ENCODE measurements around the gene TGIF2.
"Not testable (repeated sequence)": the region's sequence is repeated elsewhere in the genome, so short reads cannot be mapped to it uniquely, and the experiment has no call there.

The TGIF2 gene

DNA sequence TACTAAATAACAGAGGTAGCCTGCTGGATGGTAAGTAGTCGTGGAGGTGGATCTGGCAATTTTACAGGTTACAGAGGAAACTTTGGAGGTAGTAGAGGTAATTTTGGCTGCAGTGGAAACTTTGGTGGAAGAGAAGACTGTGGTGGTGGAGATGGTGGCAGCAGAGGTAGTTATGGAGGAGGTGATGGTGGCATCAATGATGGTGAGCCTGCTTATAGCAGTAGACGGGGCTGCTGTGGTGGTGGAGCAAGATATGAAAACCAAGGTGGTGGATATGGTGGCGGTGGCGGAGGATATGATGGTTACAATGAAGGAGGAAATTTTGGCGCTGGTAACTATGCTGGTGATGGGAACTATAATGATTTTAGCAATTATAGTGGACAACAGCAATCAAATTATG lies 47.5 kb downstream of the TGIF2 start:
- no peak for DNase-seq

DNA sequence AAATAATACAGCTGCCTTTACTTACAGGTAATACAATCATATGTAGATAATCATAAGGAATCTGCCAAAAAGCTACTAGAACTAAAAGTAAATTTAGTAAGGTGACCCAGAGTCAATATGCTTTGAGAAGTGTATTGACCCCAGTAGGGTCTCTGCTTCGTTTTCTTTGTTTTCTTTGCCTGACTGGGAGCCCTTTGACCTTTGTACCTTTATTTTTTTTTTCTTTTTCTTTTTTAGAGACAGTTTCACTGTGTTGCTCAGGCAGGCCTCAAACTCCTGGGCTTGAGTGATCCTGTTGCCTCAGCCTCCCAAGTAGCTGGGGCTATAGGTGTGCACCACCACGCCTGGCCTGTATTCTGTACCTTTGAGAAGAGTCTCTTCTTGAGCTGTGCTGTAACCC lies 50.0 kb downstream of the TGIF2 start:
- no peak for DNase-seq

DNA sequence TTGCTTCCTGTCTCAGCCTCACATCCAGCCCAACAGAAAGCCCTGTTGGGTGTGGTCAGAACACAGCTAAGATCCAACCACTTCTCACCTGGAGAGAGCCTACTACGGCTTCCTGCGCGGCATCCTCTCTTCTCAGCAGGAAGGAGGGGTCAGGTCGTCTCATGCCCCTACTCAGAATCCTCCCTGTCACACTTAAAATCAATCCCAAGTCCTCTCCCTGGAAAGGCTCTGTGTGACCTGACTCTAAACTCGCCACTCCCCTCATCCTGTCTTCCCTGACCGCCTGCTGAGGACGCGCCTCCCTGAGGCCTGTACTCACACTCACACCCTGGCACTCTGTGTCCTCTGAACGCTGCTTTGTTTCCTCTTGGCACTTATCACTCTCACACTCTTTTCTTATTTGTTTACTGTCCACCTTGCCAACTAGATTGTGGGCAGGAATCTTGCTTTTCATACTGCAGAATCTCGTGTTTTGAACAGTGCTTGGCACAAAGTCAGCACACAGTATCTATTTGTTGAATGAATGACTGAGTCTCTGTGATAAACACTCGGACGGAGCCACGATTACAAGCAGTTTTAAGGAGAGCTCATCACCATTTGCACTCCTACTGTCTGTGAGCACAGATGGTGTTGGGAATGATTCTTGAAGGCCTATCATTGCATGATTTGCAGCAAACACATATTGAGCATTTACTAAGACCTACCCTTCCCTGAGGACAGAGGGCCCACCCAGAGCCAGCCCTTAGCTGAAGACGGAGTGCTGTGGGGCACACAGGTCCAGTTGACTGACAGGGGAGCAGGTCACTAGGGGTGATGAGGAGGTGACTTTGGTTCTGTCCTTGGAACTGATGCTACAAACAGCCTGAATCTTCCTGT lies 50.9 kb downstream of the TGIF2 start:
- DNase-seq = no peak

DNA sequence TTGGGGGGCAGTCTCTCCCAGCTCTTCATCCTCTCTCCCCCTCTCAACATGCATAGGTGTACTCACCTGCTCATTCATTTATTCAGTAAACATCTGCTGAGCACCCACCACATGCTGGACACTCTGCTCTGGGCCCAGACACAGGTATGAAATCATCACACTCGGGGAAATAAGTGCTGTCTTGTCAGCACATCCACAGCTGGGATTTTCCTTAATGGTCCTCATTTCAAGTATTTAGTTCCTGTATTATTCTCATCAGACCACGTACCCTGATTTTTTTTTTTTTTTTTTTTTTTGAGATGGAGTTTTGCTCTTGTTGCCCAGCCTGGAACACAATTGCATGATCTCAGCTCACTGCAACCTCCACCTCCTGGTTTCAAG lies 51.5 kb downstream of the TGIF2 start:
- DNase-seq = no peak

DNA sequence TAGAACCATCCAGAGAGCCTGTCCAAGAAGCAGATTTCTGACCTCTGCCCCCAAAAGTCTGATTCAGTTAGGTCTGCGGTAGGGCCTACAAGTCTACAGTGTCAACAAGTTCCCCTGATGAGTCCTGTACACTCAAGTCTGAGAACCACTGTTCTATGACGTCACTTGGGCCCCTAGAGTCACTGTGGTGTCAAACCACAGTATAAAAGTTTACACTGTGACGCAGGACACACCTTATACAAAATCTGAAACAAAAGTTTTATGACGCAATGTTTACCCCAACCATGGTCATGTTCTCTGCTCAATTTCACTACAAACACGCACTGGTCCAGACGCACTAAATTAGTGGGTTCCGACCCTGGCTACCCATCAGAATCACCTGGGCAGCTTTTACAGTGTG lies 54.7 kb downstream of the TGIF2 start:
- no peak for DNase-seq

DNA sequence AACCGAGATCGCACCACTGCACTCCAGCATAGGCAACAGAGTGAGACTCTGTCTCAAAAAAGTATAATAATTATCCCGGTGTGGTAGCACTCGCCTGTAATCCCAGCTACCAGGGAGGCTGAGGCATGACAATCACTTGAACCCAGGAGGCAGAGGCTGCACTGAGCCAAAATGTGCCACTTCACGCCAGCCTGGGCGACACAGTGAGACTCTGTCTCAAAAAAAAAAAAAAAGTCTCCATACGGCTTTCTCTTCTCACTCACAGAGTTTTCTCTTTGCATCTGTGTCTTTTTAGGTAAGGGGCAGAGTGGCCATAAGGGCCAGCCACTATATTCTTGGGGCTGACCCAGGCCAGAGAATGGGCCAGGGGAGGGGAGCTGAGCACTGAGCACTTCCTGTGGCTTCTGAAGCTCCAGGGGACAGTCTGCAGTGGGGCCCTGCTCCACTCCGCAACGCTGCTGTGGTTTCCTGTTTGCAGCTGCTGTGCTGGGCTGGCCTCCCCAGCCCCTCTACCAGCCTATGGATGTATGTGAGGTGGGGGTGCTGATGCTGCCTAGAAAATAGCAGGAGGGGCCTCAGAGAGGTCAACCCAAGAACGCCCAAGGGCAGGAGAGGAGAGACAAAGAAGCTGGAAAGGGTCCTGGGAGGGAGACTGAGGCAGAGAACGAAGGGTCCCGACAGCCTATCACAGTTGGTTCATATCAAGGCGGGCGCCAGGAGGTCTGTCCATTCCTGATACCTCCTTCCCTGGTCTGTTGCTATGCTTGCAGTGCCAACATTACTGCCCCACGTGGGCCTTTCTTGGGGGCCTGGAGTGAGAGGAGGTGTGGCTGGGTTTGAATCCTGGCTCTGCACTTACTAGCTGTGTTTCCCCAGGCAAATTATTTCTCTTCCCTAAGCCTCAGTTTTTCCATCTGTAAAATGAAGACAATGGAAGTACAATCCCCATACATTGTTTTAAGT lies 56.6 kb downstream of the TGIF2 start:
- no peak for DNase-seq

DNA sequence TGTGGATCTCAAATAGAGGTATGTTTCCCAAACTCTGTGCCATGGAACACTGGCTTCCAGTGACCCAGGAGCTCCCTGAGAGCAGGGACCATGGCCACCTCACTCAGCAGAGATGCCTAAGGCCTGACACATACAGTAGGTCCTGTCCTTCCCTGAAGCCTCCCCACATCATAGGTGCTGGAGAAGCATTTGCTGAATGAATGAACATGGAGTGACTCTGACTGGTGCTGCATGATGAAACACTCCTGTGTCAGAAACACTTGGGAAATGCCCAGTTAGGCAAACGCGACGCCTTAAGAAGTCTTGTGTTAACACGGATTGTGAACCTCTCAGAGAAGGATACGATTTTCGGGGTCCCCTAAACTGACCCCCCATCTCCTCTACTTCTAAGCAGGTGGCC lies 58.2 kb downstream of the TGIF2 start:
- DNase-seq = no peak

DNA sequence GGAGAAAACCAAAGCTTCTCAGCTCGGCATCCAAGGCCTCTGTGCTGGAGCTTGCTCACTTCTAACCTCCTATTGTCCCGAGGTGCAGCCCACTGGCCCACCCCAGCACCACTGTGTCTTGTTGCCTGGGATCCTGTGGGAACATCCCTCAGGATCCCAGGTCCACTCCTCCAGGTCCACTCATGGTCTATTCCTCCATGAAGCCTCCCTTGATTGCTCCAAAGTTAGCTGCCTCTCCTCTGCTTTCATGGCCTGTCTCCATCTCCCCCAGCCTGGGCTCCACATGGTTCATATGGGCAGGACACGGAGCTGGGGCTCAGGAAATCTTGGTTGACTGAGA lies 58.7 kb downstream of the TGIF2 start:
- no peak for DNase-seq

DNA sequence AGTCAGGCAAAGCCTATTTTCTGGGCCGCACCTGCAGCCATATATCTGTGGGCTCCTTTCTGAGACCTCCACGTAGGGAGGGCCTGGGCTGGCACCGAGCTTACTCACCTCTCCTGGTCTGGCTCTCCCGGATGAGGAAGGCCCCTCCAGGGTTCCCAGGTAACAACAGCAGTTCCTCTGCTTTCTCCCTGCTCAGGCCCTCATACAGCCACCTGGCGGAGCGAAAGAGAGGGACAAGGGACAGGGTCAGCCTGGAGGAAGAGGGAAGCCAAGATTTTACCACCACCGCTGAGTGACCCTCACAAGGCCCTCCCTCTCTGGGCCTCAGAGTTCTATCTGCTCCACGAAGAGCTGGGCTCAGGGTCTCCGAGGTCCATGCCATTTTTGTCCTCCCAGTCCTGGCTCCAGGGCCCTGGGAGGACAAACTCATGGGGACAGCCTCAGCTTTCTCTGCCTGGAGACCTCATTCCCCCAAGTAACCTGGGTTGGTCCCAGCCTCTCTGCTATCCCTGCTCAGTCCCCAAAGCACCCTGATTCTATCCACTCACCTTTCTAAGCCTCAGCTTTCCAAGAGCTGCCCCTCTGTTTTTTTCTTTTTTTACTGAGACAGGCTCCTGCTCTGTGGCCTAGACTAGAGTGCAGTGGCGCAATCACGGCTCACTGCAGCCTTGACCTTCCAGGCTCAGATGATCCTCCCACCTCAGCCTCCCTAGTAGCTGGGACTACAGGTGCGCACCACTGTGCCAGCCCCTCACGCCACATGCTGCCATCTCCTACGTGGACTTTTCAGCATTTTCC lies 59.3 kb downstream of the TGIF2 start:
- DNase-seq = no peak

DNA sequence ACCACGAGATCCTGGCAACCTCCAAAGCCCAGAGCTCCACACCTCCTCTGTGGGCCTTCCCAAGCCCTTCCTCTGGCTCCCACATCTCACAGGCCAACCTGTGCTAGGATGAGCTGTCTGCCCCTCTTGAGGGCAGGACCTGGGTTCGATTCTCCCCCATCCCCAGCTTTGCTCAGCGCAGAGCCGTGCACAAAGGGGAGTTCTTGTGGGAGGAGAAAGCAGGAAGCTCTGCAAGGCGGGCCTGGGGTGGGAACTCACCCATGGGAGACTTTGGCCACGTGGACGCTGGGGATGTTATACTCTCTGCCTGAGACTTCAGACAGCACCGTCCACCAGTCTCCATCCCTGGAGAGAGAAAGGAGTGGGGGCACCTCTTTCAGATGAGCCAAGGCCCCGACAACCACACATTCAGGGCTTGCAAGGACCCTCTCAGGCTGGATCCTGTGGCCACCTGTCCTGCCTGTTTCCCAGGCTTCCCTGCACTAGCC lies 59.9 kb downstream of the TGIF2 start:
- no peak for DNase-seq

DNA sequence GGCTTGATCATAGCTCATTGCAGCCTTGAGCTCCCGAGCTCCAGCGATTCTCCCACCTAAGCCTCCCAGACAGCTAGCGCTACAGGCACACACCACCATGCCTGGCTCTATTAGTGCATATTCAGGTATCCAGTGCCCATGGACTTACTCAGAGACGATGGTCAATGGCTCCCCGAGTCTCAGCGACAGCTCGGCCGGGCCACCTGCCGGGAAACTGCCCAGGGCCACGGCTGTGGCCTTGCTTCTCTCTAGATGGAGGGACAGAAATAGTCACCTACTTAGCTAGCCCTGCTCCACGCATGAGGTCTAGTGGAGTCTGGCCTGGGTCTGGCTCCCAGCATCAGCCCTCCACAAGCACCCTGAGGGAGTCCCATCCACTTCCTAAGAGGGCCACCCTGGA lies 60.9 kb downstream of the TGIF2 start:
- DNase-seq = no peak

DNA sequence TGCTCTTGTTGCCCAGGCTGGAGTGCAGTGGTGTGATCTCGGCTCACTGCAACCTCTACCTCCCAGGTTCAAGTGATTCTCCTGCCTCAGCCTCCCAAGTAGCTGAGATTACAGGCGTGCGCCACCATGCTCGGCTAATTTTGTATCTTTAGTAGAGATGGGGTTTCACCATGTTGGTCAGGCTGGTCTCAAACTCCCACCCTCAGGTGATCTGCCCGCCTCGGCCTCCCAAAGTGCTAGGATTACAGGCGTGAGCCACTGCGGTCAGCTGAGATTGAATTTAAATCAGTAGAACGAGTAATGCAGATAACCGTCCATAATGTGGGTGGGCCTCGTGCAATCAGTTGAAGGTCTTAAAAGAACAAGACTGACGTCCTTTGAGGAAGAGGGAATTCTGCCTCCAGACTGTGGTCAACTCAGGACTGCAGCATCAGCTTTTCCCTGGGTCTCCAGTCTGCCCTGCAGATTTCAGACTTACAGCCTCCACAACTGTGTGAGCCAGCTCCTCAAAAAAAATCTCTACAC lies 65.5 kb downstream of the TGIF2 start:
- not testable (repeated sequence) for DNase-seq

DNA sequence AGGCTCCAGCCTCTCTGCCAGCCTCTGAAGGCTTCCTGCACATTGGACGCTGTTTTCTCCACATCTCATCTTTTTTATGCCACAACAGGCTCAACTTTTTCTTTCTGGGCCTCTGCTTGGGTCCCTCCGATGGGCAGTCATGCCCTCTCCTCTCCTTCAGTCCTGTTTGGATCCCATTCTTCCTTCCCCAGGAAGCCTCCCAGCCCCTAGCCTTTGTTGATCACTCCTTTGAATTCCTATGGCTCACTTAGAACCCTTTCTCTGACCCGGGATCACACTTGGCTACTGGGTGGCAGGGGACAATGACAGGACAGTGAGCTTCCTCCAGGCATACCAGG lies 68.1 kb downstream of the TGIF2 start:
- no peak for DNase-seq

DNA sequence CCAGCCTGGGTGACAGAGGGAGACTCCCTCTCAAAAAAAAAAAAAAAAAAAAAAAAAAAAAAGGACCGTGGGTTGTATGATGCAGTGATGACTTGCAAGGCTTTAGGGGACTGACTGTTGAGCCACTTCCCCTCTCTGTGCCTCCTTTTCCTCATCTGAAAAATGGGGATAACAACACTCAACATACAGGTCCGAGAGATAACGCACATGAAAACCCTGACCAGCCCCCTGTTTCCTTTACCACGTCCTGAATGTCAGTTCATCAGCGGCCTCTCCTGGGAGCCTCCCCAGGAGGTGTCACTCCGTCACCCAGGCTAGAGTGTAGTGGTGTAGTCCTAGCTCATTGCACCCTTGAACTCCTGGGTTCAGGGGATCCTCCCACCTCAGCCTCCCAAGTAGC lies 68.7 kb downstream of the TGIF2 start:
- no peak for DNase-seq

Measured in NCI-H510A (cell line).